Measurements from ENCODE around the gene DGKD.
A peak's percentile ranks its signal among the peaks of the same experiment; 100 is the strongest.

Gene DGKD

GRCh38 chr2:233412405-233412804 lies 58.1 kb downstream of the DGKD start:
- DNase-seq (ENCODE audit: low read depth), result no peak

GRCh38 chr2:233413046-233413445 lies 58.8 kb downstream of the DGKD start:
- DNase-seq (ENCODE audit: low read depth), result no peak

- peak; percentile 47 for DNase-seq (ENCODE audit: low read depth)
Observed at GRCh38 chr2:233413559-233414272, 59.4 kb downstream of the DGKD start.

- no peak for DNase-seq (ENCODE audit: low read depth)
Observed at GRCh38 chr2:233414273-233414654, 60.0 kb downstream of the DGKD start.

GRCh38 chr2:233414777-233415570 lies 60.7 kb downstream of the DGKD start:
- DNase-seq (ENCODE audit: low read depth), result no peak

- DNase-seq (ENCODE audit: low read depth), result no peak
Observed at GRCh38 chr2:233416199-233416598, 61.9 kb downstream of the DGKD start.

- DNase-seq (ENCODE audit: low read depth), result no peak
Observed at GRCh38 chr2:233416706-233417105, 62.4 kb downstream of the DGKD start.

- no peak for DNase-seq (ENCODE audit: low read depth)
Observed at GRCh38 chr2:233417282-233417681, 63.0 kb downstream of the DGKD start.

GRCh38 chr2:233418052-233418760 lies 63.9 kb downstream of the DGKD start:
- DNase-seq (ENCODE audit: low read depth), result no peak

- DNase-seq (ENCODE audit: low read depth), result no peak
Observed at GRCh38 chr2:233418761-233419546, 64.7 kb downstream of the DGKD start.

- peak; percentile 27 for DNase-seq (ENCODE audit: low read depth)
Observed at GRCh38 chr2:233419602-233420391, 65.5 kb downstream of the DGKD start.

- DNase-seq (ENCODE audit: low read depth), result no peak
Observed at GRCh38 chr2:233421091-233421816, 67.0 kb downstream of the DGKD start.

- peak; percentile 34 for DNase-seq (ENCODE audit: low read depth)
Observed at GRCh38 chr2:233422050-233422639, 67.9 kb downstream of the DGKD start.

GRCh38 chr2:233422649-233423551 lies 68.6 kb downstream of the DGKD start:
- DNase-seq (ENCODE audit: low read depth), result no peak

GRCh38 chr2:233423552-233423860 lies 69.2 kb downstream of the DGKD start:
- DNase-seq (ENCODE audit: low read depth), result no peak

GRCh38 chr2:233424154-233424951 lies 70.1 kb downstream of the DGKD start:
- no peak for DNase-seq (ENCODE audit: low read depth)

GRCh38 chr2:233426619-233427342 lies 72.5 kb downstream of the DGKD start:
- peak; percentile 27 for DNase-seq (ENCODE audit: low read depth)

GRCh38 chr2:233428008-233428407 lies 73.7 kb downstream of the DGKD start:
- no peak for DNase-seq (ENCODE audit: low read depth)
